GM21737 (cell line): Measurements from ENCODE around the gene TTC4.

Source experiments
- ATAC-seq: cut with Tn5 transposase; IDR thresholded peaks from one replicate; pipeline ENCODE4 v1.9.1; 2021; ENCODE audit warnings: mild to moderate bottlenecking, moderate library complexity; ENCODE audit not compliant: unreplicated experiment

TTC4 gene

GRCh38 chr1:54777431-54777830 is 61.8 kb downstream of the TTC4 start:
- ATAC-seq, result no peak

- ATAC-seq, result no peak
Observed at GRCh38 chr1:54781023-54781723, 65.5 kb downstream of the TTC4 start.

GRCh38 chr1:54782156-54782555 is 66.5 kb downstream of the TTC4 start:
- no peak for ATAC-seq

- no peak for ATAC-seq
Observed at GRCh38 chr1:54782588-54782987, 66.9 kb downstream of the TTC4 start.

GRCh38 chr1:54784066-54784465 is 68.4 kb downstream of the TTC4 start:
- ATAC-seq, result no peak

- ATAC-seq, result no peak
Observed at GRCh38 chr1:54786778-54787177, 71.1 kb downstream of the TTC4 start.

GRCh38 chr1:54787604-54788003 is 71.9 kb downstream of the TTC4 start:
- no peak for ATAC-seq

- no peak for ATAC-seq
Observed at GRCh38 chr1:54788459-54788858, 72.8 kb downstream of the TTC4 start.

- ATAC-seq, result no peak
Observed at GRCh38 chr1:54791880-54792522, 76.3 kb downstream of the TTC4 start.
